HCT116 (cell line): Measurements from ENCODE around the gene ATM. TPM values are rescaled to one million over a fixed set of nuclear protein-coding genes. Genes with fewer than 3 reads are reported as not detected.

Source experiments
- ATAC-seq: fragments of 200-7000 bp; cut with Tn5 transposase; 2 replicates; pipeline ENCODE4 v1.9.1; 2020; ENCODE audit warnings: mild to moderate bottlenecking, moderate library complexity
- BruUV-seq: library from RNA; stranded (reverse); fragments of 400-500 nt; replicated peaks from 2 replicates; lab custom pipeline; 2021; lab: Mats Ljungman, UMichigan
- CTCF ChIA-PET: fragments of 300-600 bp; sonication (Branson Sonifier 250); formaldehyde crosslinking; loops from one replicate; lab custom pipeline; 2021; ENCODE audit warnings: antibody characterized with exemption; lab: Charles Lee
- POLR2A ChIA-PET: fragments of 300-600, 350-600 bp; sonication (Branson Sonifier 250); formaldehyde crosslinking; loops from one replicate; lab custom pipeline; 2021; ENCODE audit warnings: antibody characterized with exemption; lab: Charles Lee
- RAD21 ChIA-PET, 2 experiments: fragments of 300-600 bp; sonication (Branson Sonifier 250); formaldehyde crosslinking; loops; one replicate each; lab custom pipeline; 2023; ENCODE audit warnings: low total read pairs in 2 of 2; ENCODE audit not compliant: uncharacterized antibody in 2 of 2, unreplicated experiment in 2 of 2, low non-redundant PET in 1 of 2; lab: Charles Lee
- DNase-seq: peaks from one replicate; pipeline ENCODE4 v3.0.0-alpha.2; 2010; ENCODE audit warnings: low read depth, low spot score
- H2AFZ ChIP-seq: fragments of 200-600 bp; shearing (Covaris generic), sonication (generic); 2 replicates; pipeline ENCODE4 v1.6.1; 2017; ENCODE audit warnings: low read depth, mixed run types, mixed read lengths, antibody characterized with exemption, low read length; ENCODE audit not compliant: poor library complexity, severe bottlenecking
- H3K27ac ChIP-seq: 2 replicates; pipeline ENCODE4 v1.5.1; 2012; ENCODE audit warnings: low read depth, low read length
- H3K27me3 ChIP-seq: fragments of 200-600 bp; sonication (generic); 2 replicates; pipeline ENCODE4 v1.6.1; 2016; ENCODE audit warnings: mixed run types, low read length, mixed read lengths; ENCODE audit not compliant: insufficient read depth
- H3K36me3 ChIP-seq, 2 experiments: fragments of 200-500 bp in 1 of 2; fragments of 200-600 bp in 1 of 2; sonication (Bioruptor generic) in 1 of 2; sonication (generic) in 1 of 2; 2 replicates each; pipeline versions ENCODE4 v1.5.1 to v1.6.1; 2014 to 2016; ENCODE audit warnings: low read length in 2 of 2, inconsistent platforms in 1 of 2, mixed read lengths in 1 of 2, mixed run types in 1 of 2; ENCODE audit not compliant: insufficient read depth in 2 of 2, control insufficient read depth in 1 of 2
- H3K4me1 ChIP-seq, 2 experiments: fragments of 200-600 bp in 1 of 2; sonication (generic) in 1 of 2; 2 replicates each; pipeline versions ENCODE4 v1.5.1 to v1.6.1; 2012 to 2017; ENCODE audit warnings: low read length in 2 of 2, inconsistent platforms in 1 of 2, mild to moderate bottlenecking in 1 of 2, mixed read lengths in 1 of 2, mixed run types in 1 of 2, moderate library complexity in 1 of 2; ENCODE audit not compliant: insufficient read depth in 2 of 2, control insufficient read depth in 1 of 2
- H3K4me2 ChIP-seq: fragments of 200-600 bp; sonication (generic); 2 replicates; pipeline ENCODE4 v1.6.1; 2017; ENCODE audit warnings: mixed run types, low read length, mixed read lengths
- H3K4me3 ChIP-seq, 2 experiments: fragments of 200-600 bp in 1 of 2; sonication (generic) in 1 of 2; replicated peaks in 1 of 2; 2 replicates each; pipeline ENCODE4 v1.5.1; 2011 to 2016; ENCODE audit warnings: low read length in 2 of 2, control low read depth in 1 of 2, low read depth in 1 of 2, mild to moderate bottlenecking in 1 of 2, mixed read lengths in 1 of 2, mixed run types in 1 of 2
- H3K79me2 ChIP-seq: fragments of 200-600 bp; sonication (generic); 2 replicates; pipeline ENCODE4 v1.6.1; 2017; ENCODE audit warnings: mild to moderate bottlenecking, mixed run types, low read length, moderate library complexity, mixed read lengths; ENCODE audit not compliant: insufficient read depth
- H3K9ac ChIP-seq: fragments of 200-600 bp; sonication (generic); 2 replicates; pipeline ENCODE4 v1.6.1; 2016; ENCODE audit warnings: low read length, mixed read lengths
- H3K9me2 ChIP-seq: fragments of 200-600 bp; sonication (generic), shearing (Covaris generic); 2 replicates; pipeline ENCODE4 v1.6.1; 2017; ENCODE audit warnings: mixed run types, mild to moderate bottlenecking, moderate library complexity; ENCODE audit not compliant: insufficient read depth
- H3K9me3 ChIP-seq, 2 experiments: fragments of 200-500 bp in 1 of 2; fragments of 200-600 bp in 1 of 2; sonication (Bioruptor generic) in 1 of 2; sonication (generic) in 1 of 2; 2 replicates each; pipeline ENCODE4 v1.6.1; 2014 to 2017; ENCODE audit warnings: low read length in 2 of 2, mixed read lengths in 2 of 2, inconsistent platforms in 1 of 2, low read depth in 1 of 2, mild to moderate bottlenecking in 1 of 2, mixed run types in 1 of 2, moderate library complexity in 1 of 2; ENCODE audit not compliant: control insufficient read depth in 1 of 2, insufficient read depth in 1 of 2
- H4K20me1 ChIP-seq: fragments of 200-600 bp; sonication (generic), shearing (Covaris generic); 2 replicates; pipeline ENCODE4 v1.6.1; 2017; ENCODE audit warnings: mixed run types, mild to moderate bottlenecking, moderate library complexity; ENCODE audit not compliant: insufficient read depth
- CBX3 ChIP-seq: IDR thresholded peaks from 2 replicates; pipeline ENCODE4 v1.6.1; 2012; ENCODE audit warnings: low read depth
- CTCF ChIP-seq, 3 experiments: fragments of 200-600 bp in 1 of 3; sonication (generic) in 1 of 3; IDR thresholded peaks in 2 of 3; conservative IDR thresholded peaks in 1 of 3; 2 replicates each; pipeline ENCODE4 v1.5.1; 2012 to 2017; ENCODE audit warnings: low read depth in 2 of 3, low read length in 2 of 3, antibody characterized with exemption in 1 of 3, borderline replicate concordance in 1 of 3, control low read depth in 1 of 3, mild to moderate bottlenecking in 1 of 3, mixed read lengths in 1 of 3, mixed run types in 1 of 3, moderate library complexity in 1 of 3; ENCODE audit not compliant: insufficient read depth in 1 of 3
- MAX ChIP-seq: IDR thresholded peaks from 2 replicates; pipeline ENCODE4 v1.6.1; 2012
- REST ChIP-seq: IDR thresholded peaks from 2 replicates; pipeline ENCODE4 v1.6.1; 2012; ENCODE audit warnings: low read depth
- SP1 ChIP-seq: IDR thresholded peaks from 2 replicates; pipeline ENCODE4 v1.6.1; 2012; ENCODE audit warnings: low read depth
- SRF ChIP-seq: IDR thresholded peaks from 2 replicates; pipeline ENCODE4 v1.6.1; 2012; ENCODE audit warnings: low read depth
- TCF7L2 ChIP-seq: IDR thresholded peaks from 2 replicates; pipeline ENCODE4 v1.7.0; 2011; ENCODE audit warnings: borderline replicate concordance, inconsistent platforms; ENCODE audit not compliant: insufficient read depth, insufficient read length; ENCODE audit errors: extremely low read depth
- YY1 ChIP-seq: IDR thresholded peaks from 2 replicates; pipeline ENCODE4 v1.6.1; 2011; ENCODE audit warnings: low read length, low read depth, moderate library complexity, mild to moderate bottlenecking; ENCODE audit not compliant: insufficient replicate concordance; ENCODE audit errors: extremely low read depth
- ZFX ChIP-seq: fragments of 450-650 bp; IDR thresholded peaks from 2 replicates; pipeline ENCODE4 v1.6.1; 2017
- ZNF274 ChIP-seq: fragments of 200-500 bp; sonication (Bioruptor generic); IDR thresholded peaks from 2 replicates; pipeline ENCODE4 v1.6.1; 2014; ENCODE audit warnings: mild to moderate bottlenecking, low read depth, low read length, inconsistent platforms
- intact Hi-C: fragments of 100-400 bp; cut with micrococcal nuclease; formaldehyde crosslinking; loops from 2 replicates; pipeline ENCODE4 v1.10.0; 2022
- total RNA-seq: library from RNA; stranded (reverse); gene quantifications from one replicate; pipeline ENCODE4 v1.2.1, GENCODE V29; 2021; ENCODE audit not compliant: unreplicated experiment

Gene ATM
- total RNA-seq, 1 experiment from 2014 or later = 32.2 TPM

DNA sequence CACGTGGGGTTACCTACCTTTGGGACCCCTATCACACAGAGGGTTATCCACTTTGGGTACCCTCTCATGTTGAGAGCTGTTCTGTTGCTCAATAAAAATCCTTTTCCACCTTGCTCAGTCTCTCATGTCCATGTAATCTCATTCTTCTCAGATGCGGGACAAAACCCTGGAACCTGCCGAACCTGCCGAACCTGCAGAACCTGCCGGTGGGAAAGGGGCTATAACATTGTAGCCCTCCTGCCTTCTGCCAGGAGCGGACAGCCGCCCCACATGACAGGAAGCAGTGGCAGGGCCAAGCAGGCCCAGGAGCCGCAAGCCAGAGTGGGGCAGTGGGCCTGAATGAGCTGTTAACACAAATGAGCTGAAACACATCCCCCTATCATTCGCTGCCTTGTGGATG is 18.5 kb upstream of the ATM start:
- no TSS peak for BruUV-seq
- ATAC-seq = no peak

More for the DNA sequence above, 18.5 kb upstream of the ATM start:
- H3K9ac ChIP-seq = no peak overlapping the region
- H3K27me3 ChIP-seq = no peaks in the 10 kb centered on the region
- TF ChIP-seq SRF (no peak), ZFX (no peak), CTCF (IDR thresholded peaks at IDR 0.05 in 2 of 3, conservative IDR thresholded peaks at IDR 0.05 in 1 of 3; ENCODE audit: borderline replicate concordance in 1 of 3, insufficient read depth in 1 of 3, low read depth in 2 of 3, low read length in 2 of 3) (no peak), ZNF274 (no peak), CBX3 (no peak), YY1 (no peak), MAX (no peak), REST (no peak), TCF7L2 (no peak), SP1 (no peak)
- H2AFZ ChIP-seq = no peak overlapping the region
- no peak overlapping the region for H3K4me2 ChIP-seq
- no peak overlapping the region for H3K4me3 ChIP-seq
- ChIA-PET RAD21 (no interaction called here), POLR2A (no interaction called here), CTCF (no interaction called here)
- intact Hi-C loops = no loop called here
- peaks cover 8 to 31% of the 10 kb centered on the region in 2 experiments; a peak in 3 of 4 replicates for H3K36me3 ChIP-seq
- H3K27ac ChIP-seq = no peak overlapping the region
- no peaks in the 10 kb centered on the region for H4K20me1 ChIP-seq
- H3K79me2 ChIP-seq = peaks cover 75% of the 10 kb centered on the region
- no peaks in the 10 kb centered on the region for H3K9me2 ChIP-seq
- no peak for DNase-seq
- 0 out of 4 replicates have a peak, but pooled peaks cover 0 to 5% of the 10 kb centered on the region in 2 experiments for H3K9me3 ChIP-seq
- H3K4me1 ChIP-seq = peaks cover 0 to 10% of the 10 kb centered on the region in 2 experiments; a peak in 1 of 4 replicates
